GM12875 (cell line): Measurements from ENCODE around the gene TNNI2.

Experiments
- H3K4me3 ChIP-seq: one replicate; pipeline ENCODE4 v1.5.1; 2011; ENCODE audit warnings: low read depth, low read length, control low read depth
- TF ChIP-seq, protein P1 (sequence below): IDR thresholded peaks from 2 replicates; pipeline ENCODE4 v1.5.1; 2011; ENCODE audit warnings: low read depth, mild to moderate bottlenecking, control low read depth, inconsistent platforms, low read length, moderate library complexity, borderline replicate concordance; ENCODE audit not compliant: insufficient read depth

The TNNI2 gene

DNA sequence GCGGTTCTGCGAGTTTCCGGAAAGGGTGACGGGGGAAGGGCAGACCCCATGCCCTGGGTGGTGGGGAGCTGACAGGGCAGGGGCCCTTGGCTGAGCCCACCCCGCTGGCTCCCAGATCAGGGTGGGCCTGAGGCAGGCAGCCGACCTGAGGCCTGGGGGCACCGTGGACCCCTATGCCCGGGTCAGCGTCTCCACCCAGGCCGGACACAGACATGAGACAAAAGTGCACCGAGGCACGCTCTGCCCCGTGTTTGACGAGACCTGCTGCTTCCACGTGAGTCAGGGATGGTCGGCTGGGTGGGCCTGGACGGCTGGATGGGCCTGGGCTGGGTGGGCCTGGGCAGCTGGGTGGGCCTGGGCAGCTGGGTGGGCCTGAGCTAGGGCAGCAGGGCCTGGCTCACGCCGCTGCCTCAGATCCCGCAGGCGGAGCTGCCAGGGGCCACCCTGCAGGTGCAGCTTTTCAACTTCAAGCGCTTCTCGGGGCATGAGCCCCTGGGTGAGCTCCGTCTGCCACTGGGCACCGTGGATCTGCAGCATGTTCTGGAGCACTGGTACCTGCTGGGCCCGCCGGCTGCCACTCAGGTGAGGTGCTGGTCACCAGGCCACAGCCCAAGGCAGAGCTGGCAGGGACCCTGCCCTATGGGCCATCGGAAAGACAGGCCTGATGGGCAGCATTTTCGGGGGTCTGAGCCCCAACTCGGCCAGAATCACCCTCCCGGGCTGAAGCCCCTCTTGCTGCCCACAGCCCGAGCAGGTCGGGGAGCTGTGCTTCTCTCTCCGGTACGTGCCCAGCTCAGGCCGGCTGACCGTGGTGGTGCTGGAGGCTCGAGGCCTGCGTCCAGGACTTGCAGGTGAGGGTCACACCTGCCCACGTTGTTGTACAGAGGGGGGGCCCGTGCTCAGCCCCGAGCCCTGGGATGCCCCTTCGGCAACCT lies 2.5 kb upstream of the TNNI2 start:
- no peak overlapping the region for H3K4me3 ChIP-seq
- TF ChIP-seq, protein P1, sequence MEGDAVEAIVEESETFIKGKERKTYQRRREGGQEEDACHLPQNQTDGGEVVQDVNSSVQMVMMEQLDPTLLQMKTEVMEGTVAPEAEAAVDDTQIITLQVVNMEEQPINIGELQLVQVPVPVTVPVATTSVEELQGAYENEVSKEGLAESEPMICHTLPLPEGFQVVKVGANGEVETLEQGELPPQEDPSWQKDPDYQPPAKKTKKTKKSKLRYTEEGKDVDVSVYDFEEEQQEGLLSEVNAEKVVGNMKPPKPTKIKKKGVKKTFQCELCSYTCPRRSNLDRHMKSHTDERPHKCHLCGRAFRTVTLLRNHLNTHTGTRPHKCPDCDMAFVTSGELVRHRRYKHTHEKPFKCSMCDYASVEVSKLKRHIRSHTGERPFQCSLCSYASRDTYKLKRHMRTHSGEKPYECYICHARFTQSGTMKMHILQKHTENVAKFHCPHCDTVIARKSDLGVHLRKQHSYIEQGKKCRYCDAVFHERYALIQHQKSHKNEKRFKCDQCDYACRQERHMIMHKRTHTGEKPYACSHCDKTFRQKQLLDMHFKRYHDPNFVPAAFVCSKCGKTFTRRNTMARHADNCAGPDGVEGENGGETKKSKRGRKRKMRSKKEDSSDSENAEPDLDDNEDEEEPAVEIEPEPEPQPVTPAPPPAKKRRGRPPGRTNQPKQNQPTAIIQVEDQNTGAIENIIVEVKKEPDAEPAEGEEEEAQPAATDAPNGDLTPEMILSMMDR: no peak

DNA sequence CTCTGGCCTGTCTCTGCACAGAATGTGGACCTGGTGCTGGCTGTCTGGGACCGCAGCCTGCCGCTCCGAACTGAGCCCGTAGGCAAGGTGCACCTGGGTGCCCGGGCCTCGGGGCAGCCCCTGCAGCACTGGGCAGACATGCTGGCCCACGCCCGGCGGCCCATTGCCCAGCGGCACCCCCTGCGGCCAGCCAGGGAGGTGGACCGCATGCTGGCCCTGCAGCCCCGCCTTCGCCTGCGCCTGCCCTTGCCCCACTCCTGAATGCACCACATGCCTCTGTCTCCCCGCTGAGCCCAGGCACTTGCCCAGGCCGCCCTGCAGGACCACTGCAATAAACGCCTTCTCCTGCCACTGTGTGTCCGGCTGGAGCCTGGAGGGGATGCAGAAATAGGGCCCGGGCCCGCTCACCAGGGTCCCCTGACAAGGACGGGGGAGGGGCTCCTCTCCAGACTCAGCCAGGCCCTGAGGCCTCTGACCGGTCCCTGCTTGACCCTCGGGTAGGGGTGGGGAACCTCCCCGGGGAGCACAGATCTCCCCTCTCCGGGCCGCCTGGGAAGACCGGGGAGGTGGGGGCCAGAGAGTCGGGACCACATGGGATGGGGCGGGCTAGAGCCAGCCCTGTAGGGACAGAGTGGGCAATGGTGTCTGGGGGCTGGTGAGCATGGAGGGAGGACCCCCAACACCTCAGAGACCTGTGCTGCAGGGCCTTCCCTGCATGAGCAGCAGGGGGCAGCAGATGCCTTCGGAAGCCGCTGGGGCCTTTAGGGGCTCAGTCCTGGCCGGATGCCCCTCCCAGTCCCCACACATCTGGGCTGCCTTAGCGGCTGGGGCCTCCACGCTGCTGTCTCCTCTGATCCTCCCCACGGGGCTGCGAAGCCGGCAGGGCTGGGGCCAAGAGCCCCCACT lies 1.4 kb upstream of the TNNI2 start:
- H3K4me3 ChIP-seq: no peak overlapping the region
- TF ChIP-seq, protein P1: peak; percentile 96

DNA sequence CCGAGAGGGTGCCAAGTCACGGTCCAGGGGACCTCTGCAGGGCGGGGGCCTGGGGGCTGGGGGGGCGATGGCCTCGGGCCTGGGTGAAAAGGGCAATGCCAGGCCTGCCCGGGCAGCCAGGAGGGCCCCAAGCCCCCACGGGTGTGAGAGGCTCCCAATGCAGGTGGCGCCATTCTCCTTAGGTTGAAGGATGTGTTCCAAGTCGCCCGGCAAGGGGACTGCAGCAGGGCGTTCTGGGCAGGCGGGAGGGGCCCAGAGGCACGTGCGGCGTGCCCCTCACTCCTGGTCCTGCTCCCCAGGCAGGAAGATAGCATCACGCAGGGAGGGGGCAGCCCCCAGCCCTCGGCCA lies 730 bp upstream of the TNNI2 start:
- TF ChIP-seq, protein P1: no peak
- H3K4me3 ChIP-seq: no peak overlapping the region

DNA sequence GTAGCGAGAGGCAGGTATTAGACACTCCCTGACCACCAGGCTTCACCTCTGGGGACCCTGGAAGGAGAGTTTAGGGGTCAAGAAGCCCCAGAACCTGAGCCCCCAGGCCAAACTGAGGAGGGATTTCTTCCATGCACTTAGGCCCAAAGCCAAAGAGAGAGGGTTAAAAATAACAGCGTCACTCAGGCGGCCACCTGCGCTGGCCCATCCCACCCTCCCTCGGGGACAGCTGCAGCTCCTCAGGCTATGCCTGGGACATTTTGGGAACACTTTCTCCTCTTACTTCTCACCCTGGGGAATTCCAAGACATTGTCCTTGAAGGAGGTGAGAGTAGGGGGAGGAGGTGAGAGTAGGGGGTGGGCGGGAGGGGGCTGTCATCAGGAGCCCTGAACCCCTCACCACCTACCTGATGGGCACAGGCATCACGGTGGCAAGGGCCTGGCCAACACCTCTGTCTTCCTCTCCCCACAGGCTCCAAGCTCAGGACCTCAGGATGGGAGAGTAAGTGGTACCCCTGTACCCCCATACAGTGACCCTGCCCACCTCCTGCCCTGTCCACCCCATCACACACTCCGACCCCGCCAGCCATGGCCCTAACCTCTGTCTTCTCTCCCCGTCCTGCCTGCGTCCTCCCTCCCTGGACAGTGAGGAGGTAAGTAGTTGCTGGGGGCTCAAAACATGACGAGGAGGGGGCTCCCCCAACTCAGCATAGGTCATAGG lies 583 bp downstream of the TNNI2 start:
- no peak overlapping the region for H3K4me3 ChIP-seq
- TF ChIP-seq, protein P1: no peak

DNA sequence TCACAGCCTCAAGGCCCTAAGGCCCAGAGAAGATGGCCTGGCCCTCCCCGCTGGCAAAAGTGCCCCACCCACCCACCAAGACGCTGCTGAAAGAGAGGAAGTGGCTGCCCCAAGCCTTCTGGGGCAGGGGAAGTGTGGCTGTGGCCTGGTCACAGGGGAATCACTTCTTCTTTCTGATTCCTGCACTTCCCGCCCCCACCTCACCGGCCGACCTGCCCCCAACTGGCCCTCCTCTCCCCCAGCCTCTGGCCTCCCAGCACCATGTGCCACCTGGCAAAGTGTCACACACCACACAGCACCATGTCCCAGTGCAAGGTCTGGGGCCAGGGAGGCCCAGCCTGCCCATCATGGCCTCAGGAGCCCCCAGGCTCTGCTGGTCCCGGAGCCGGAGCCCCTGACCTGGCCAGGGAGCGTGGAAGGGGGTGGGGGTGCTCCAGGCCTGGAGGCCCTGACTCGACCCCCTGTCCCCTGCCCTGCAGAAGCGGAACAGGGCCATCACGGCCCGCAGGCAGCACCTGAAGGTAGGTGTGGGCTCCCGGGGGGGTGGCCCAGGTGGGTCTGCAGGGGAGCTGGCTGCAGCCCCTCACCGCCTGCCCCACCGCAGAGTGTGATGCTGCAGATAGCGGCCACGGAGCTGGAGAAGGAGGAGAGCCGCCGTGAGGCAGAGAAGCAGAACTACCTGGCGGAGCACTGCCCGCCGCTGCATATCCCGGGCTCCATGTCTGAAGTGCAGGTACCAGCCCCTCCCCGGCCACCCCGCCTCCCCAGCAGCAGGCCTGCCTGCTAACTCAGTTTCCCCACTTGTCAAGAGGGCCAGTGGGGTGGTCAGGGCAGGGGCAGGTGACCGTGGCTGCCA lies 1.4 kb downstream of the TNNI2 start:
- TF ChIP-seq, protein P1: no peak
- no peak overlapping the region for H3K4me3 ChIP-seq

DNA sequence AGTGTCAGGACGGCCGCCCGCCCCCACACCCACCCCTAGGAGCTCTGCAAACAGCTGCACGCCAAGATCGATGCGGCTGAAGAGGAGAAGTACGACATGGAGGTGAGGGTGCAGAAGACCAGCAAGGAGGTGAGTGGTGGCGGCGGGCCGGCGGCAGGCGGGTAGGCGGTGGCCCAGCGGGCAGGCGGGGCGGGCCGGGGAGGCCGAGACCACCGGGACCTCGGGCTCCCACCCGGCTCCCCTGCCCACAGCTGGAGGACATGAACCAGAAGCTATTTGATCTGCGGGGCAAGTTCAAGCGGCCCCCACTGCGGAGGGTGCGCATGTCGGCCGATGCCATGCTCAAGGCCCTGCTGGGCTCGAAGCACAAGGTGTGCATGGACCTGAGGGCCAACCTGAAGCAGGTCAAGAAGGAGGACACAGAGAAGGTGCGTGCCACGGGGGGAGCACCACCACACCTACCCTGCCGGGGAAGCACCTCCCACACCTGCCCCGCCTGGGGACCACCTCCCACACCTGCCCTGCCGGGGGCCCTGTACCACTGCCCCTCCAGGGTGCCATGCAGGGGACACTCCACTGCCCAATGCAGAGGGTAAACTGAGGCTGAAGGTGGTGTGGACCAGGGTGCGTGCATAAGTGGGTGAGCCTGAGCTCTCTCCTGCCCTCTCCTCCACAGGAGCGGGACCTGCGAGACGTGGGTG lies 2.1 kb downstream of the TNNI2 start:
- TF ChIP-seq, protein P1: no peak
- H3K4me3 ChIP-seq: no peak overlapping the region
